PFSK-1 (cell line): ENCODE measurements around the gene GNS.

Source experiments
- FOXP2 ChIP-seq: optimal IDR thresholded peaks from 2 replicates; pipeline ENCODE3; 2011; ENCODE audit warnings: borderline replicate concordance, control low read depth, inconsistent platforms; ENCODE audit not compliant: insufficient read depth; ENCODE audit errors: extremely low read length, extremely low read depth
- POLR2AphosphoS5 ChIP-seq: IDR thresholded peaks from 2 replicates; pipeline ENCODE4 v1.6.1; 2012; ENCODE audit warnings: low read depth, mild to moderate bottlenecking, control low read depth, low read length, moderate library complexity
- SIN3A ChIP-seq: IDR thresholded peaks from 2 replicates; pipeline ENCODE4 v1.6.1; 2012; ENCODE audit warnings: mild to moderate bottlenecking, low read length, moderate library complexity, borderline replicate concordance; ENCODE audit not compliant: insufficient read depth
- TAF1 ChIP-seq: IDR thresholded peaks from 2 replicates; pipeline ENCODE4 v1.6.1; 2012; ENCODE audit warnings: low read length, control low read depth, borderline replicate concordance; ENCODE audit not compliant: insufficient read depth
- TF ChIP-seq, protein P1 (sequence below), 2 experiments: IDR thresholded peaks; 2 replicates each; pipeline versions ENCODE4 v1.6.1 to v1.8.0; 2011 to 2012; ENCODE audit warnings: low read depth in 2 of 2, low read length in 2 of 2, control low read depth in 1 of 2, inconsistent platforms in 1 of 2, mild to moderate bottlenecking in 1 of 2, moderate library complexity in 1 of 2; ENCODE audit not compliant: insufficient read depth in 1 of 2

The GNS gene

DNA sequence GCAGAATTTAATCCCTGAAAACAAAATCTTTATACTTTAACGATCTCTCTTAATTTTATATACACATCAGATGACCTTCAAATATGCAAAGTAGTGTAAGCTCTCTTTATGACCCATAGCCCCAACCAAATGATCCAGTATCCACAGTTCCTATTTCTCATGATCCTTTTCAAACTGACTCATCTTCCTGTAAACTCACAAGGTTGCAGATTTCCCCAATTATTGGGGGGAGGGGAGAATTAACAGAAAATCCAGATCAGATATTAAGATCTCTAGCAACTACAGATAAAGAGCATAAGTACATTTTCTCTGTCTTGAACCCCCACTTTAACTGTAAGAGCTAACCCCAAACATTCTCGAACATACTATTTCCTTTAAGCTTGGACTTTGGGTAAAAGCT lies 12.5 kb downstream of the GNS start:
- TF ChIP-seq POLR2AphosphoS5 = no peak

GRCh38 chr12:64745980-64746379 lies 13.2 kb downstream of the GNS start:
- TF ChIP-seq POLR2AphosphoS5 (no peak), FOXP2 (no peak), SIN3A (no peak), TAF1 (no peak)
- TF ChIP-seq, protein P1, sequence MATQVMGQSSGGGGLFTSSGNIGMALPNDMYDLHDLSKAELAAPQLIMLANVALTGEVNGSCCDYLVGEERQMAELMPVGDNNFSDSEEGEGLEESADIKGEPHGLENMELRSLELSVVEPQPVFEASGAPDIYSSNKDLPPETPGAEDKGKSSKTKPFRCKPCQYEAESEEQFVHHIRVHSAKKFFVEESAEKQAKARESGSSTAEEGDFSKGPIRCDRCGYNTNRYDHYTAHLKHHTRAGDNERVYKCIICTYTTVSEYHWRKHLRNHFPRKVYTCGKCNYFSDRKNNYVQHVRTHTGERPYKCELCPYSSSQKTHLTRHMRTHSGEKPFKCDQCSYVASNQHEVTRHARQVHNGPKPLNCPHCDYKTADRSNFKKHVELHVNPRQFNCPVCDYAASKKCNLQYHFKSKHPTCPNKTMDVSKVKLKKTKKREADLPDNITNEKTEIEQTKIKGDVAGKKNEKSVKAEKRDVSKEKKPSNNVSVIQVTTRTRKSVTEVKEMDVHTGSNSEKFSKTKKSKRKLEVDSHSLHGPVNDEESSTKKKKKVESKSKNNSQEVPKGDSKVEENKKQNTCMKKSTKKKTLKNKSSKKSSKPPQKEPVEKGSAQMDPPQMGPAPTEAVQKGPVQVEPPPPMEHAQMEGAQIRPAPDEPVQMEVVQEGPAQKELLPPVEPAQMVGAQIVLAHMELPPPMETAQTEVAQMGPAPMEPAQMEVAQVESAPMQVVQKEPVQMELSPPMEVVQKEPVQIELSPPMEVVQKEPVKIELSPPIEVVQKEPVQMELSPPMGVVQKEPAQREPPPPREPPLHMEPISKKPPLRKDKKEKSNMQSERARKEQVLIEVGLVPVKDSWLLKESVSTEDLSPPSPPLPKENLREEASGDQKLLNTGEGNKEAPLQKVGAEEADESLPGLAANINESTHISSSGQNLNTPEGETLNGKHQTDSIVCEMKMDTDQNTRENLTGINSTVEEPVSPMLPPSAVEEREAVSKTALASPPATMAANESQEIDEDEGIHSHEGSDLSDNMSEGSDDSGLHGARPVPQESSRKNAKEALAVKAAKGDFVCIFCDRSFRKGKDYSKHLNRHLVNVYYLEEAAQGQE (IDR thresholded peaks at IDR 0.05; ENCODE audit: insufficient read depth in 1 of 2, low read depth in 2 of 2, low read length in 2 of 2) = no peak

DNA sequence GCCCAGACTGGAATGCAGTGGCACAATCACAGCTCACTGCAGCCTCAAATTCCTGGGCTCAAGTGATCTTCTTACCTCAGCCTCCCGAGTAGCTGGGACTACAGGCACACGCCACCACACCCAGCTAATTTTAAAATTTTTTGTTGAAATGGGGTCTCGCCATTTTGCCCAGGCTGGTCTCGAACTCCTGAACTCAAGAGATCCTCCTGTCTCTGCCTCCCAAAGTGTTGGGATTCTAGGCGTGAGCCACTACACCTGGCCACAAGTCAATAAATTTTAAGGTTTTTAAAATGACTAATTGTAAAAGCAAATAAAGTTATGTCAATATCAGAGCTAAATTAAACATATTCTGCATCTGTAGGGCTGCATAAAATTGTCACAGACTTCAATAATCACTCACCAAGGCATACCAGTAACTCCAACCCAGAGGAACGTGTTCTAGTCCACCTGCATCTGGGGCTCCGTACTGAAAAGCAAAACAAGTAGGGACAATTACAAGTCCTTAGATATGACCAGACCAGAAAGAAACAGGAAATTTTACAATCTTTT lies 13.9 kb downstream of the GNS start:
- TF ChIP-seq, protein P1 (IDR thresholded peaks at IDR 0.05; ENCODE audit: insufficient read depth in 1 of 2, low read depth in 2 of 2, low read length in 2 of 2) = no peak
- TF ChIP-seq POLR2AphosphoS5 = no peak
- TF ChIP-seq TAF1 = no peak
- no peak for TF ChIP-seq FOXP2
- no peak for TF ChIP-seq SIN3A

GRCh38 chr12:64744422-64745258 lies 14.6 kb downstream of the GNS start:
- no peak for TF ChIP-seq FOXP2
- TF ChIP-seq SIN3A = no peak
- TF ChIP-seq POLR2AphosphoS5 = no peak
- TF ChIP-seq, protein P1 (IDR thresholded peaks at IDR 0.05; ENCODE audit: insufficient read depth in 1 of 2, low read depth in 2 of 2, low read length in 2 of 2) = no peak
- no peak for TF ChIP-seq TAF1

- TF ChIP-seq SIN3A = no peak
- TF ChIP-seq TAF1 = no peak
- TF ChIP-seq POLR2AphosphoS5 = no peak
- TF ChIP-seq, protein P1 (IDR thresholded peaks at IDR 0.05; ENCODE audit: insufficient read depth in 1 of 2, low read depth in 2 of 2, low read length in 2 of 2) = no peak
- no peak for TF ChIP-seq FOXP2
These were observed 16.0 kb downstream of the GNS start for GRCh38 chr12:64743206-64743605.
